ENCODE measurements around the gene HDHD5. TPM values are rescaled to one million over a fixed set of nuclear protein-coding genes. Genes with fewer than 3 reads are reported as not detected.
"Not testable (repeated sequence)": the region's sequence is repeated elsewhere in the genome, so short reads cannot be mapped to it uniquely, and the experiment has no call there.

HDHD5 gene
- total and polyA plus RNA-seq, 5 donors: 28.2 to 41.2 (median 37.3) TPM

GRCh38 chr22:17155941-17156340, 3.1 kb downstream of the HDHD5 start:
- WGBS: 79% methylated on average over 3 of the region's 3 CpGs
- no peak overlapping the region for H3K4me3 ChIP-seq (ENCODE audit: low read length)
- DNase-seq (no peak), ATAC-seq (no peak)
- H3K27me3 ChIP-seq (ENCODE audit: control insufficient read depth, insufficient read depth): no peaks in the 10 kb centered on the region
- intact Hi-C loops (cut with DNase I): no loop called here
- H3K9me3 ChIP-seq (ENCODE audit: control insufficient read depth, low read length): no peaks in the 10 kb centered on the region
- H3K27ac ChIP-seq (ENCODE audit: low read length): no peak overlapping the region
- H3K4me1 ChIP-seq (ENCODE audit: control insufficient read depth, insufficient read depth, low read length): peaks cover 5% of the 10 kb centered on the region

- peaks cover 3% of the 10 kb centered on the region for H3K4me1 ChIP-seq (ENCODE audit: control insufficient read depth, insufficient read depth, low read length)
Observed at GRCh38 chr22:17152971-17153370, 6.1 kb downstream of the HDHD5 start.

GRCh38 chr22:17152340-17152739, 6.7 kb downstream of the HDHD5 start:
- WGBS: 82% methylated on average over 6 of the region's 6 CpGs
- ATAC-seq (peak in 1 of 2 donors; percentile 38), DNase-seq (no peak)
- intact Hi-C loops (cut with DNase I): no loop called here
- Histone ChIP-seq H3K27ac (ENCODE audit: low read length) (no peak overlapping the region), H3K4me3 (ENCODE audit: low read length) (no peak overlapping the region), H3K27me3 (ENCODE audit: control insufficient read depth, insufficient read depth) (no peaks in the 10 kb centered on the region), H3K4me1 (ENCODE audit: control insufficient read depth, insufficient read depth, low read length) (peaks cover 3% of the 10 kb centered on the region), H3K9me3 (ENCODE audit: control insufficient read depth, low read length) (no peaks in the 10 kb centered on the region)

More at GRCh38 chr22:17152971-17153370, 6.1 kb downstream of the HDHD5 start:
- no peaks in the 10 kb centered on the region for H3K27me3 ChIP-seq (ENCODE audit: control insufficient read depth, insufficient read depth)
- DNase-seq (no peak), ATAC-seq (peak in 1 of 2 donors; percentile 31)
- H3K9me3 ChIP-seq (ENCODE audit: control insufficient read depth, low read length): no peaks in the 10 kb centered on the region
- 58% methylated on average over 3 of the region's 3 CpGs for WGBS
- H3K27ac ChIP-seq (ENCODE audit: low read length): no peak overlapping the region
- intact Hi-C loops (cut with DNase I): no loop called here
- H3K4me3 ChIP-seq (ENCODE audit: low read length): no peak overlapping the region

- Histone ChIP-seq H3K4me1 (ENCODE audit: control insufficient read depth, insufficient read depth, low read length) (peaks cover 3% of the 10 kb centered on the region), H3K4me3 (ENCODE audit: low read length) (no peak overlapping the region), H3K27ac (ENCODE audit: low read length) (no peak overlapping the region), H3K9me3 (ENCODE audit: control insufficient read depth, low read length) (no peaks in the 10 kb centered on the region), H3K27me3 (ENCODE audit: control insufficient read depth, insufficient read depth) (no peaks in the 10 kb centered on the region)
- intact Hi-C loops (cut with DNase I): no loop called here
- DNase-seq (no peak), ATAC-seq (no peak)
- WGBS: 82% methylated on average over 9 of the region's 9 CpGs
Observed at GRCh38 chr22:17149076-17149815, 9.8 kb downstream of the HDHD5 start.

- WGBS: 98% methylated on average over 30 of the region's 30 CpGs
- H3K27me3 ChIP-seq (ENCODE audit: control insufficient read depth, insufficient read depth); intact Hi-C loops (cut with DNase I); H3K4me3 ChIP-seq (ENCODE audit: low read length); H3K27ac ChIP-seq (ENCODE audit: low read length); H3K4me1 ChIP-seq (ENCODE audit: control insufficient read depth, insufficient read depth, low read length); DNase-seq; H3K9me3 ChIP-seq (ENCODE audit: control insufficient read depth, low read length); ATAC-seq: not testable (repeated sequence)
Observed at GRCh38 chr22:17147458-17147857, 11.6 kb downstream of the HDHD5 start.

- no peaks in the 10 kb centered on the region for H3K27me3 ChIP-seq (ENCODE audit: control insufficient read depth, insufficient read depth)
- ATAC-seq: no peak
- no peaks in the 10 kb centered on the region for H3K9me3 ChIP-seq (ENCODE audit: control insufficient read depth, low read length)
- intact Hi-C loops (cut with DNase I): no loop called here
- WGBS: 93% methylated on average over 8 of the region's 8 CpGs
- H3K4me3 ChIP-seq (ENCODE audit: low read length): no peak overlapping the region
- no peaks in the 10 kb centered on the region for H3K4me1 ChIP-seq (ENCODE audit: control insufficient read depth, insufficient read depth, low read length)
- no peak overlapping the region for H3K27ac ChIP-seq (ENCODE audit: low read length)
- DNase-seq: no peak
Observed at GRCh38 chr22:17145021-17145680, 13.9 kb downstream of the HDHD5 start.

GRCh38 chr22:17143826-17144225, 15.3 kb downstream of the HDHD5 start:
- ATAC-seq (no peak), DNase-seq (no peak)
- Histone ChIP-seq H3K27me3 (ENCODE audit: control insufficient read depth, insufficient read depth) (no peaks in the 10 kb centered on the region), H3K4me3 (ENCODE audit: low read length) (no peak overlapping the region), H3K4me1 (ENCODE audit: control insufficient read depth, insufficient read depth, low read length) (no peaks in the 10 kb centered on the region), H3K27ac (ENCODE audit: low read length) (no peak overlapping the region), H3K9me3 (ENCODE audit: control insufficient read depth, low read length) (no peaks in the 10 kb centered on the region)
- 84% methylated on average over 8 of the region's 8 CpGs for WGBS
- intact Hi-C loops (cut with DNase I): no loop called here

GRCh38 chr22:17143101-17143500, 16.0 kb downstream of the HDHD5 start:
- ATAC-seq (no peak), DNase-seq (no peak)
- H3K4me1 ChIP-seq (ENCODE audit: control insufficient read depth, insufficient read depth, low read length): no peaks in the 10 kb centered on the region
- no peaks in the 10 kb centered on the region for H3K27me3 ChIP-seq (ENCODE audit: control insufficient read depth, insufficient read depth)
- no peak overlapping the region for H3K4me3 ChIP-seq (ENCODE audit: low read length)
- H3K9me3 ChIP-seq (ENCODE audit: control insufficient read depth, low read length): no peaks in the 10 kb centered on the region
- intact Hi-C loops (cut with DNase I): no loop called here
- no peak overlapping the region for H3K27ac ChIP-seq (ENCODE audit: low read length)
- WGBS: 93% methylated on average over 9 of the region's 9 CpGs

- Histone ChIP-seq H3K27ac (ENCODE audit: low read length) (no peak overlapping the region), H3K4me1 (ENCODE audit: control insufficient read depth, insufficient read depth, low read length) (no peaks in the 10 kb centered on the region), H3K9me3 (ENCODE audit: control insufficient read depth, low read length) (no peaks in the 10 kb centered on the region), H3K27me3 (ENCODE audit: control insufficient read depth, insufficient read depth) (no peaks in the 10 kb centered on the region), H3K4me3 (ENCODE audit: low read length) (no peak overlapping the region)
- peak in 1 of 2 donors; percentile 12 for ATAC-seq
- 94% methylated on average over 9 of the region's 9 CpGs for WGBS
- DNase-seq: no peak
- intact Hi-C loops (cut with DNase I): no loop called here
Observed at GRCh38 chr22:17140826-17141766, 18.0 kb downstream of the HDHD5 start.

- Histone ChIP-seq H3K4me3 (ENCODE audit: low read length) (no peak overlapping the region), H3K9me3 (ENCODE audit: control insufficient read depth, low read length) (no peaks in the 10 kb centered on the region), H3K27ac (ENCODE audit: low read length) (no peak overlapping the region), H3K4me1 (ENCODE audit: control insufficient read depth, insufficient read depth, low read length) (no peaks in the 10 kb centered on the region), H3K27me3 (ENCODE audit: control insufficient read depth, insufficient read depth) (no peaks in the 10 kb centered on the region)
- ATAC-seq: peak; percentile 73 to 81
- 38% methylated on average over 8 of the region's 8 CpGs for WGBS
- peak in 1 of 3 donors; percentile 56 for DNase-seq
- intact Hi-C loops (cut with DNase I): no loop called here
Observed at GRCh38 chr22:17140022-17140421, 19.1 kb downstream of the HDHD5 start.

- ATAC-seq: no peak
- no peak for DNase-seq
- Histone ChIP-seq H3K27me3 (ENCODE audit: control insufficient read depth, insufficient read depth) (no peaks in the 10 kb centered on the region), H3K4me1 (ENCODE audit: control insufficient read depth, insufficient read depth, low read length) (no peaks in the 10 kb centered on the region), H3K9me3 (ENCODE audit: control insufficient read depth, low read length) (no peaks in the 10 kb centered on the region), H3K4me3 (ENCODE audit: low read length) (no peak overlapping the region), H3K27ac (ENCODE audit: low read length) (no peak overlapping the region)
- WGBS: 89% methylated on average over 11 of the region's 11 CpGs
- intact Hi-C loops (cut with DNase I): no loop called here
Observed at GRCh38 chr22:17138513-17138912, 20.6 kb downstream of the HDHD5 start.

Measured in right cardiac atrium (tissue), 5 donors.